Measurements from ENCODE around the gene NENF. TPM values are rescaled to one million over a fixed set of nuclear protein-coding genes. Genes with fewer than 3 reads are reported as not detected.
A peak's percentile ranks its signal among the peaks of the same experiment; 100 is the strongest.
"Not testable (repeated sequence)": the region's sequence is repeated elsewhere in the genome, so short reads cannot be mapped to it uniquely, and the experiment has no call there.

Gene NENF
- total RNA-seq, 2 donors from 2014 or later = 43.9 to 49.7 TPM

- peaks cover 3% of the 10 kb centered on the region for H3K27me3 Mint-ChIP-seq
- H3K4me3 Mint-ChIP-seq = peak overlapping the region; percentile 32
- no peak overlapping the region for H3K27ac Mint-ChIP-seq
- no peaks in the 10 kb centered on the region for H3K36me3 Mint-ChIP-seq (ENCODE audit: low read depth)
- H3K9me3 Mint-ChIP-seq = no peaks in the 10 kb centered on the region
- ATAC-seq (replicated peaks) = peak; percentile 95
- H3K4me1 Mint-ChIP-seq = peaks cover 5% of the 10 kb centered on the region
Observed at GRCh38 chr1:212477014-212477679, 44.4 kb downstream of the NENF start.

GRCh38 chr1:212477680-212478466, 45.2 kb downstream of the NENF start:
- Mint-ChIP-seq H3K36me3 (ENCODE audit: low read depth) (no peaks in the 10 kb centered on the region), H3K4me3 (peak overlapping the region; percentile 32), H3K9me3 (no peaks in the 10 kb centered on the region), H3K27ac (peak overlapping the region; percentile 38), H3K4me1 (peaks cover 5% of the 10 kb centered on the region), H3K27me3 (peaks cover 3% of the 10 kb centered on the region)
- ATAC-seq (replicated peaks) = peak; percentile 39

- no peak for ATAC-seq (replicated peaks)
- H3K27me3 Mint-ChIP-seq = peaks cover 3% of the 10 kb centered on the region
- H3K4me1 Mint-ChIP-seq = peaks cover 5% of the 10 kb centered on the region
- peak overlapping the region; percentile 38 for H3K27ac Mint-ChIP-seq
- H3K4me3 Mint-ChIP-seq = no peak overlapping the region
- no peaks in the 10 kb centered on the region for H3K9me3 Mint-ChIP-seq
- H3K36me3 Mint-ChIP-seq (ENCODE audit: low read depth) = no peaks in the 10 kb centered on the region
Observed at GRCh38 chr1:212478467-212479025, 45.8 kb downstream of the NENF start.

- peaks cover 6% of the 10 kb centered on the region for H3K27me3 Mint-ChIP-seq
- H3K4me3 Mint-ChIP-seq = no peak overlapping the region
- H3K36me3 Mint-ChIP-seq (ENCODE audit: low read depth) = no peaks in the 10 kb centered on the region
Observed at GRCh38 chr1:212479188-212479587, 46.5 kb downstream of the NENF start.

GRCh38 chr1:212480711-212481437, 48.2 kb downstream of the NENF start:
- ATAC-seq (replicated peaks) = not testable (repeated sequence)

More at GRCh38 chr1:212479188-212479587, 46.5 kb downstream of the NENF start:
- Mint-ChIP-seq H3K9me3 (no peaks in the 10 kb centered on the region), H3K27ac (no peak overlapping the region), H3K4me1 (peaks cover 5% of the 10 kb centered on the region)
- no peak for ATAC-seq (replicated peaks)

GRCh38 chr1:212481438-212481767, 48.7 kb downstream of the NENF start:
- Mint-ChIP-seq H3K27me3 (peaks cover 6% of the 10 kb centered on the region), H3K9me3 (no peaks in the 10 kb centered on the region), H3K4me1 (peaks cover 5% of the 10 kb centered on the region), H3K27ac (no peak overlapping the region), H3K36me3 (ENCODE audit: low read depth) (no peaks in the 10 kb centered on the region), H3K4me3 (no peak overlapping the region)
- ATAC-seq (replicated peaks) = no peak

More at GRCh38 chr1:212480711-212481437, 48.2 kb downstream of the NENF start:
- not testable (repeated sequence) for H3K27me3 Mint-ChIP-seq; H3K4me1 Mint-ChIP-seq; H3K4me3 Mint-ChIP-seq; H3K27ac Mint-ChIP-seq; H3K9me3 Mint-ChIP-seq; H3K36me3 Mint-ChIP-seq (ENCODE audit: low read depth)

GRCh38 chr1:212482006-212482636, 49.4 kb downstream of the NENF start:
- Mint-ChIP-seq H3K27ac (no peak overlapping the region), H3K36me3 (ENCODE audit: low read depth) (no peaks in the 10 kb centered on the region), H3K27me3 (peaks cover 4% of the 10 kb centered on the region), H3K4me3 (no peak overlapping the region), H3K4me1 (peaks cover 2% of the 10 kb centered on the region), H3K9me3 (no peaks in the 10 kb centered on the region)
- no peak for ATAC-seq (replicated peaks)

- Mint-ChIP-seq H3K4me3 (no peak overlapping the region), H3K4me1 (no peaks in the 10 kb centered on the region), H3K36me3 (ENCODE audit: low read depth) (no peaks in the 10 kb centered on the region), H3K9me3 (no peaks in the 10 kb centered on the region), H3K27ac (no peak overlapping the region), H3K27me3 (peaks cover 4% of the 10 kb centered on the region)
- ATAC-seq (replicated peaks) = no peak
Observed at GRCh38 chr1:212482637-212483441, 50.1 kb downstream of the NENF start.

- ATAC-seq (replicated peaks) = no peak
- Mint-ChIP-seq H3K27ac (no peak overlapping the region), H3K36me3 (ENCODE audit: low read depth) (no peaks in the 10 kb centered on the region), H3K9me3 (no peaks in the 10 kb centered on the region), H3K4me3 (no peak overlapping the region), H3K4me1 (no peaks in the 10 kb centered on the region), H3K27me3 (peaks cover 4% of the 10 kb centered on the region)
Observed at GRCh38 chr1:212484701-212485570, 52.2 kb downstream of the NENF start.

- no peak overlapping the region for H3K27ac Mint-ChIP-seq
- H3K36me3 Mint-ChIP-seq (ENCODE audit: low read depth) = no peaks in the 10 kb centered on the region
- H3K27me3 Mint-ChIP-seq = peaks cover 4% of the 10 kb centered on the region
- H3K4me3 Mint-ChIP-seq = no peak overlapping the region
- no peak for ATAC-seq (replicated peaks)
- no peaks in the 10 kb centered on the region for H3K4me1 Mint-ChIP-seq
- H3K9me3 Mint-ChIP-seq = no peaks in the 10 kb centered on the region
Observed at GRCh38 chr1:212485571-212485912, 52.8 kb downstream of the NENF start.

- H3K36me3 Mint-ChIP-seq (ENCODE audit: low read depth) = no peaks in the 10 kb centered on the region
- peak; percentile 45 for ATAC-seq (replicated peaks)
- no peaks in the 10 kb centered on the region for H3K4me1 Mint-ChIP-seq
- peaks cover 4% of the 10 kb centered on the region for H3K27me3 Mint-ChIP-seq
- H3K4me3 Mint-ChIP-seq = no peak overlapping the region
- no peaks in the 10 kb centered on the region for H3K9me3 Mint-ChIP-seq
- no peak overlapping the region for H3K27ac Mint-ChIP-seq
Observed at GRCh38 chr1:212485913-212486618, 53.3 kb downstream of the NENF start.

- H3K36me3 Mint-ChIP-seq (ENCODE audit: low read depth) = no peaks in the 10 kb centered on the region
- peaks cover 4% of the 10 kb centered on the region for H3K27me3 Mint-ChIP-seq
- ATAC-seq (replicated peaks) = no peak
- no peaks in the 10 kb centered on the region for H3K9me3 Mint-ChIP-seq
- H3K4me3 Mint-ChIP-seq = no peak overlapping the region
- H3K27ac Mint-ChIP-seq = no peak overlapping the region
- no peaks in the 10 kb centered on the region for H3K4me1 Mint-ChIP-seq
Observed at GRCh38 chr1:212486619-212486975, 53.9 kb downstream of the NENF start.
